ENCODE data around the gene MYO16.

Gene MYO16

GRCh38 chr13:108812661-108813060, 183.2 kb downstream of the MYO16 start:
- DNase-seq = no peak

DNA sequence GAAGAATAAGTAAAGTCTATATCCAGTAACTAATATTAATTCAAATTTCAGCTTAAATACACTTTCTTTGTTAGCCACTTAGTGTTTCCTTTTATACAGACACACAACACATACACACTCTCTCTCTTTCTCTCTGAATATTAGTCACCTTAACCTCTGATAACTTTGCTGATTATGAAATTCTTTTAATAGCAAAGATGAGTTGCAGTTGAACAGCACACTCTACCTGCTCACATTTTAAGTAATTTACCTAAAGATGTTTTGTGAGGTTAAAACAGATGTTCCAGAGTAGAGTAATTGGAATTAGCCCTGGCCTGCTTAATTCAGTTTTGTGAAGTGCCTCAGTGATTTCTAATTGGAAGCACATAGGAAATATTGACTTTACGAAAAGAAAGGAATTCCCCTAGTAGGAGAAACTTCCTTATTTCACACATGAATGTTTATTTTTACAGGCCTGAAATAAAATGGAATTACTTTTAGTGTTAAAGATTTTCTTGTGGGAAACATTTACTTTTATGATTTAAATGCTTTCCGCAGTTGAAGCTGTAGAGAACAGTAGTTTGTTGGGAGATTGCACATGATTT, 184.3 kb downstream of the MYO16 start:
- no peak for DNase-seq

DNA sequence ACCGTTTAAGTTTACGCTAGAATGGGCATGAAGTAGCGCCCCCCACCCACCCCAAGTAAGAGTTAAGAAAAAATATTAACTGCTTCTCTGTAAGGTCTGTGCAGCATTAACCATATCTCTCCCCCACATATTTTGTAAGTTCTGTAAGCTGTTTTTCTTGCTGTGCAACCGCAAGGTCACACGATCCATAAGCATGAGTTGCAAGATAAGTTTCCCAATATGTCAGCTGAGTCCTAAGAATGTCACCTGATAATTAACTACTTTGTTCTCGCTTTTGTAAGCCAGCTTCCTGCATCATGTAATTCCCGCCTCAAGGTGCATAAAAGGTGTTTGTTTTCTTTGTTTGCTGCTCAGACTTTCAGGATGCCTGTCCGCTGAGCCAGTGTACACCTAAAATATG, 187.0 kb downstream of the MYO16 start:
- DNase-seq = no peak

DNA sequence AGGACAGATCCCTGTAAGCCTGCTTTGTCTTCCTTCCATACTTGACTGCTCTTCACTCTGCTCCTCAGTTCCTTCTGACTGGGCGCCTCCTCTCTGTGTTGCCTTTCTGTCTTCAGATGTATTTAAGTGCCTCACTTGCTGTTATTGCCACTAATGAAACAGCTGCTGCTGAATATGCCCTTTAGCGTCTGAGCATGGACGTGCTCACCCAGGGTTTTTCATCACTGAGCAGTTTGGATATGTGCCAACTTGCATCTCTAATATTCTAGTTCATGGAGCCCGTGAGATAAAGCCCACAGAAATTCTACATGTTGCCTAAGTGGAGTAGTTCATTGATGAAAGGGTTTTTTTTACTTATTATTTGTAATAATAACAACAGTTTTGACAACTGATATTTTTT, 198.2 kb downstream of the MYO16 start:
- DNase-seq = no peak

DNA sequence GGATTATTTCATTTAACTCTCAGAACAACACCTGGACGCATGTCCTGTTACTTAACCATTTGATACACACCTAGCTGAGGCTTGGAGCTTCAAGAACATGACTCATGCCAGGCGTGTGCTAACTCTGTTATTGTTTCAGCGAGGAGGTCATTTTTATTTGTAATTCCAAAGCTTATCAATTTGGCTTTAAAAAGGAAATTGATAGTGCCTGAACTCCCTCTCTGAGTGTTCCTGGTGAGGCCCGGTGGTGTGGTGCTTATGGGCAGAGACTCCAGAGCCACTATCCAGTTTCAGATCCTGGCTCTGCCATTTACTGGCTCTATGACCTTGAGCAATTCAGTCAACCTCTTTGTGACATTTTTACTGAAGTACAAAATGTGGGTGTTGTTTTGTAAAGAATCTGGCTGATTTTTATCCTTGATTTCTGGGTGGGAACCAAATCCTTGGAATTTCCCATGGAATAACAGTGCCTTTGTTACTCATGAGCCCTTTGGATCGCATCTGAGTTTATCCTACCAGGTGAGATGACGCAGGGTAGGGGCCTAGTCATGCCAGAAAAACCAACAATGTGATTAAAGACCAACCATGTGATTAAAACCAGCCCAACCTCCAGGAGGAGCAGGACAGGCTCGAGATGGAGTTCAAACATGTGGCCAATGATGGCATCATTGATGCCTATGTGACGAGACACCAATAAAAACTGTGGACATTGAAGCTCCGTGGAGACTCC, 198.8 kb downstream of the MYO16 start:
- DNase-seq = no peak

- no peak for DNase-seq
Measured at GRCh38 chr13:108830916-108831315, 201.5 kb downstream of the MYO16 start.

- no peak for DNase-seq
Measured at GRCh38 chr13:108833531-108833930, 204.1 kb downstream of the MYO16 start.

DNA sequence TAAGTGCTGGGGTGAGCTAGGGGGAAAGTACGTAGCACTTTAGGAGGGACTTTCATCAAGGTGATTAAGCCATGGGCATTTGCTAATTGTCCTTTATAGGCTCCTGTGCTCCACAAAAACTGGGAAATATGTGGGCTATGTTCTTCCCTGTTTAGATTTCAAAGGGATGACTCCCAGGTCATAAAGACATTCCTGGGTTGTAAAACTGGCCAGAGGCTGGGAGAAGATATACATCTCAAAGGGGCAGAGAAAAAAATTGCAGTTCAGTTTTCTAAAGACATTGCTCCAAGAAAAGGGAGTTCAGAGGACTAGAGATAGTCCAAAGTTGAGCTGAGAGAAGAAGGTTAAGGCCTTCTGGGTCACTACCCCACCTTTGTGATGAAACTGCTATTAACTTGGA, 204.8 kb downstream of the MYO16 start:
- DNase-seq = no peak

GRCh38 chr13:108835083-108835482, 205.7 kb downstream of the MYO16 start:
- DNase-seq = no peak

GRCh38 chr13:108850691-108851090, 221.3 kb downstream of the MYO16 start:
- no peak for DNase-seq

DNA sequence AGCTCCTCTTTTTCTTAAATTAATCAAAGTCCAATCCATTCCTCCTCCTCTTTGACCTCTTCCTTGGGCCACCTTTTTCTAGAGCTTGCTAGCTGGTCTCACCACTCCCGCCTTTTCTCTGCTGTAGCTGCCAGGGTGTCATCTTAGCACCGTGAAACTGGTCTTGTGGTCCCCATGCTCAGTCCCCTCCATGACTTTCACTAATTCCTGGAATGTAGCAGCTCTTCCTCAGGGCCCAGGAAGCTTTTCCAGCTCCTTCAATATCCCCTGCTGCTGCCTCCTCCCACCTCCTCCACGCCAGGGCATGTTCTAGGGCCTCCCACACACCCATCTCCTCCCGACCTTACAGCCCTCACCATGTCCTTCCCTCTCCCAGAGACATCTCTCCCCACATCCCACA, 222.2 kb downstream of the MYO16 start:
- no peak for DNase-seq

GRCh38 chr13:108853031-108853430, 223.6 kb downstream of the MYO16 start:
- DNase-seq = no peak

GRCh38 chr13:108855737-108856387, 226.5 kb downstream of the MYO16 start:
- DNase-seq = no peak

DNA sequence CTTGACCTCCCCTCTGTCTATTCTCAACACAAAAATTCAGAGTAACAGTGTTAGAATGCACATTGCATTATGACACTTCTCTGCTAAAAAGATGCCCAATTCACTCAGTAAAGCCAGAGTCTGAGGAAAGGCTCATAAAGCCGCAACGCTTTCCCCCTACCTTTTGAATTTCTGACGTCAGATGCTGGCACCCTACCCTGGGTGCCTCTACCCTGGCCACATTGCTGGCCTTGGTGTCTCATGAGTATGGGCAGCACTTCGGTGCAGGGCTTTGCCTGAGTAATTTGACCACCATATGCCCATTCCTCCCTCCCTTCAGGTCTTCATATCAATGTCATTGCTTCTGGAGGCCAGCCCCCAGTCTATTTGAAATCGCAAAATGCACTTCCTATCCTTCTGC, 229.3 kb downstream of the MYO16 start:
- DNase-seq = no peak

GRCh38 chr13:108859197-108860012, 230.0 kb downstream of the MYO16 start:
- DNase-seq = no peak

- no peak for DNase-seq
Measured at GRCh38 chr13:108860418-108860817, 231.0 kb downstream of the MYO16 start.

DNA sequence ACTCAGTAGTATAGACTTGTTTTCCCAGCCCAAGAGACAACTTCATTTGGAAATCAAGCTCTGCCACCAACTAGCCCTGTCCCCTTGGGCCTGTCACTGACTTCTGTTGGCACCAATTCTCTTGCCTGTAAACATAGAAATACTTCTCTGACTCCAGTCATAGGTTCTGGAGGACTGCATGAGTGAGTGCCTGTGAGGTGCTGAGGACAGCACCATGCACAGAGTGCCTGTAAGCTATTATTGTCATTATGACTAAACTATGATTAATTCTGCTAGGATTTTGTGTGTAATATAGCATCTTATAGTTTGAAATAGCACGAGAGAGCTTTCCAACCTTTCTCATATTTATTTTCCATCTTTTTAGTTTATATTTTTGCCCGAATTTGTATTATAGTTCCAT, 247.9 kb downstream of the MYO16 start:
- DNase-seq = no peak

- no peak for DNase-seq
Measured at GRCh38 chr13:108878732-108879131, 249.3 kb downstream of the MYO16 start.

- DNase-seq = no peak
Measured at GRCh38 chr13:108889324-108889984, 260.0 kb downstream of the MYO16 start.

DNA sequence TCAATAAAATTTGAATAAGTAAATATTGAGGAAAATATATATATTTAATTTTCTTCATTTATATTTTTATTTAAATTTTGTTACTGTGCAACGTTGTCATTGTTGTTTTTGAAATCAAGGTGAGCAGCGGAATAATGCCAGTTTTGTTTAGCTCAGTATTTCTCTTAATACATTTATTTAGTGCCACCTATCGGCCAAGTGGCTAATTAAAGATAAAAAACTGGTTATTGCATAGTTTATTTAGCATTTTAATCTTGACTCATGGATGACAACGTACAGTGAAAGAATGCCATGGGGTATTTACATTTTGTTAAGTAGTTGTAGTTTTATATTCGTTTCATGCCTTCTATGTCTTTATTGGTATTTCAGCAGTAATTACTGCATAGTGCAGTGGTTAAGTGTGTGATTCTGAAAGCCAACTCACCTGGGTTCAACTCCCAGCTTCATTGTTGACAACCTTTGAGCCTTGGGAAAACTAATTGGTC, 265.9 kb downstream of the MYO16 start:
- no peak for DNase-seq

DNA sequence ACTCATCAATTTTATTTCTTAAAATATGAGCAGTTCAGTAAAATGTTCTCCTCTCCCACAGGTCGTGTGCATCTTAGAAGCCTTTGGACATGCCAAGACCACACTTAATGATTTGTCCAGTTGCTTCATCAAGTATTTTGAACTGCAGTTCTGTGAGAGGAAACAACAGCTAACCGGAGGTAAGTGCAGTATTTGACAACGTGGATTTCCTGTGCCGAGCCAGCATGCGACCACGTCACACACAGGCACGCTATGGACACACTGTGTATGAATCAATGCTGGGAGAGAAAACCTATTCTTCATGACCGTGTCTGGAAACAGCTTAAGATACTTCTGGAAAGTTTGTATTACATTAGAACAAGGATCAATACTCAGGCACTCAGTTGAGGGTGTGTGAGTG, 268.5 kb downstream of the MYO16 start:
- no peak for DNase-seq

DNA sequence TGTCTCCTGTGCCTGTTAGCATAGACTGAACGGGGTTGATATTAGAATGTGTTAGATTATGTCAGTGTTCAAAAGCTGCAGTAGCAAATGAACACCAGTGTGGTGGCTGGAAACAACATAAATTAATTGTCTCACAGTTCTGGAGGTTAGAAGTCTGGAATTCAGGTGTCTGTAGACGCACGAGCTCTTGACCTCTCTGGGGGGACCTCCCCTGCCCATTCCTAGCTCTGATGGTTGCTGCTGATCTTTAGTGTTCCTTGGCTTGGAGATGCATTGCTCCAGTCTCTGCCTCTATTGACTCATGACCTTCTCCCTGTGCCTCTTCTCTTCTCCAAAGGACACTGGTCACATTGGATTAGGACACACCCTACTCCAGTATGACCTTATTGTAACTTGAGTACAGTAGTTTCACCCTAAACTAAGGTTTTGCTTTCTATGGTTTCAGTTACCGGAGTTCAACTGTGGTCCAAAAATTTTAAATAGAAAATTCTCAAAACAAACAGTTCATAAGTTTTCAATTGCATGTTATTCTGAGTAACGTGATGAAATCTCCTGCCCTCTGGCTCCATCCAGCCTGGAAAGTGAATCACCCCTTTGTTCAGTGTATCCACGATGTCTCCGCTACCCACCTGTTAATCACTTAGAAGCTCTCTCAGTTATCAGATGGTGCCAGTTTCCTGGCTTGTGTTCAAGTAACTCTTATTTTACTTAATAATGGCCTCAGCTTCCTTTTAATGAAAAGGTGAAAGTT, 273.2 kb downstream of the MYO16 start:
- no peak for DNase-seq
